GM18870 (cell line): Measurements from ENCODE around the gene TH.

ENCODE experiments used
- ATAC-seq: cut with Tn5 transposase; IDR thresholded peaks from one replicate; pipeline ENCODE4 v1.9.1; 2021; ENCODE audit warnings: moderate library complexity; ENCODE audit not compliant: unreplicated experiment

TH gene

GRCh38 chr11:2171591-2172003 lies at the start of gene TH:
Gene TH (minus strand): TSS chr11:2171815. CDS start chr11:2171786, 29 bp downstream.
- ATAC-seq, result no peak

- no peak for ATAC-seq
Measured at GRCh38 chr11:2221024-2221423, 49.4 kb upstream of the TH start.

GRCh38 chr11:2220173-2220771 lies 48.7 kb upstream of the TH start:
- ATAC-seq, result no peak

GRCh38 chr11:2219318-2220017 lies 47.9 kb upstream of the TH start:
- ATAC-seq, result no peak

GRCh38 chr11:2218031-2218633 lies 46.5 kb upstream of the TH start:
- no peak for ATAC-seq

GRCh38 chr11:2217211-2218030 lies 45.8 kb upstream of the TH start:
- no peak for ATAC-seq

- ATAC-seq, result no peak
Measured at GRCh38 chr11:2216400-2217064, 44.9 kb upstream of the TH start.

- ATAC-seq, result no peak
Measured at GRCh38 chr11:2215561-2216399, 44.2 kb upstream of the TH start.

- no peak for ATAC-seq
Measured at GRCh38 chr11:2215230-2215560, 43.6 kb upstream of the TH start.

GRCh38 chr11:2214527-2215229 lies 43.1 kb upstream of the TH start:
- no peak for ATAC-seq

GRCh38 chr11:2213890-2214526 lies 42.4 kb upstream of the TH start:
- ATAC-seq, result no peak

GRCh38 chr11:2213384-2213842 lies 41.8 kb upstream of the TH start:
- no peak for ATAC-seq

- ATAC-seq, result no peak
Measured at GRCh38 chr11:2212411-2213251, 41.0 kb upstream of the TH start.

GRCh38 chr11:2211113-2211971 lies 39.7 kb upstream of the TH start:
- ATAC-seq, result no peak

GRCh38 chr11:2210366-2211112 lies 38.9 kb upstream of the TH start:
- ATAC-seq, result no peak

GRCh38 chr11:2209900-2210321 lies 38.3 kb upstream of the TH start:
- ATAC-seq, result no peak
